HL-60 (cell line): Measurements from ENCODE around the gene RGS7.

Experiments
- GABPA ChIP-seq: IDR thresholded peaks from 2 replicates; pipeline ENCODE4 v1.6.1; 2012; ENCODE audit warnings: low read depth
- POLR2AphosphoS5 ChIP-seq: IDR thresholded peaks from 2 replicates; pipeline ENCODE4 v1.6.1; 2012; ENCODE audit warnings: low read depth
- TF ChIP-seq, protein P1 (sequence below): IDR thresholded peaks from one replicate; pipeline ENCODE4 v1.5.1; 2011; ENCODE audit warnings: low read length, control low read depth, inconsistent platforms; ENCODE audit not compliant: insufficient read depth
- TF ChIP-seq, protein P2 (sequence below): IDR thresholded peaks from 2 replicates; pipeline ENCODE4 v1.6.1; 2012; ENCODE audit warnings: low read depth; ENCODE audit not compliant: insufficient replicate concordance

DNA sequence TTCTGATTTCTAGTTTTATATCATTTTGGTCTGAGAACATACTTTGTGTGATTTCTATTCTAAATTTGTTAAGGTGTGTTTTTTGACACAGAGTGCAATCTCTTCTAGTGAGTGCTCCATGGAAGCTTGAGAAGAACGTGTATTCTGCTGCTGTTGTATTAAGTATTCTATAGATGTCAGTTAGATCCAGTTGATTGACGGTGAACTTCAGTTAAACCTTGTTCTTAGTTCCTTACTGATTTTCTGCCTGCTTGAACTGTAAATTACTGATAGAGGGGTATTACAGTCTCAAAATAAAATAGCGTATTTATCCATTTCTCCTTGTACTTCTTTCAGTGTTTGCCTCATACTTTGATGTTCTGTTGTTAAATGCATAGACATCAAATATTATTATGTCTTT lies 497.0 kb downstream of the RGS7 start:
- TF ChIP-seq, protein P1, sequence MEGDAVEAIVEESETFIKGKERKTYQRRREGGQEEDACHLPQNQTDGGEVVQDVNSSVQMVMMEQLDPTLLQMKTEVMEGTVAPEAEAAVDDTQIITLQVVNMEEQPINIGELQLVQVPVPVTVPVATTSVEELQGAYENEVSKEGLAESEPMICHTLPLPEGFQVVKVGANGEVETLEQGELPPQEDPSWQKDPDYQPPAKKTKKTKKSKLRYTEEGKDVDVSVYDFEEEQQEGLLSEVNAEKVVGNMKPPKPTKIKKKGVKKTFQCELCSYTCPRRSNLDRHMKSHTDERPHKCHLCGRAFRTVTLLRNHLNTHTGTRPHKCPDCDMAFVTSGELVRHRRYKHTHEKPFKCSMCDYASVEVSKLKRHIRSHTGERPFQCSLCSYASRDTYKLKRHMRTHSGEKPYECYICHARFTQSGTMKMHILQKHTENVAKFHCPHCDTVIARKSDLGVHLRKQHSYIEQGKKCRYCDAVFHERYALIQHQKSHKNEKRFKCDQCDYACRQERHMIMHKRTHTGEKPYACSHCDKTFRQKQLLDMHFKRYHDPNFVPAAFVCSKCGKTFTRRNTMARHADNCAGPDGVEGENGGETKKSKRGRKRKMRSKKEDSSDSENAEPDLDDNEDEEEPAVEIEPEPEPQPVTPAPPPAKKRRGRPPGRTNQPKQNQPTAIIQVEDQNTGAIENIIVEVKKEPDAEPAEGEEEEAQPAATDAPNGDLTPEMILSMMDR = no peak
- TF ChIP-seq, protein P2, sequence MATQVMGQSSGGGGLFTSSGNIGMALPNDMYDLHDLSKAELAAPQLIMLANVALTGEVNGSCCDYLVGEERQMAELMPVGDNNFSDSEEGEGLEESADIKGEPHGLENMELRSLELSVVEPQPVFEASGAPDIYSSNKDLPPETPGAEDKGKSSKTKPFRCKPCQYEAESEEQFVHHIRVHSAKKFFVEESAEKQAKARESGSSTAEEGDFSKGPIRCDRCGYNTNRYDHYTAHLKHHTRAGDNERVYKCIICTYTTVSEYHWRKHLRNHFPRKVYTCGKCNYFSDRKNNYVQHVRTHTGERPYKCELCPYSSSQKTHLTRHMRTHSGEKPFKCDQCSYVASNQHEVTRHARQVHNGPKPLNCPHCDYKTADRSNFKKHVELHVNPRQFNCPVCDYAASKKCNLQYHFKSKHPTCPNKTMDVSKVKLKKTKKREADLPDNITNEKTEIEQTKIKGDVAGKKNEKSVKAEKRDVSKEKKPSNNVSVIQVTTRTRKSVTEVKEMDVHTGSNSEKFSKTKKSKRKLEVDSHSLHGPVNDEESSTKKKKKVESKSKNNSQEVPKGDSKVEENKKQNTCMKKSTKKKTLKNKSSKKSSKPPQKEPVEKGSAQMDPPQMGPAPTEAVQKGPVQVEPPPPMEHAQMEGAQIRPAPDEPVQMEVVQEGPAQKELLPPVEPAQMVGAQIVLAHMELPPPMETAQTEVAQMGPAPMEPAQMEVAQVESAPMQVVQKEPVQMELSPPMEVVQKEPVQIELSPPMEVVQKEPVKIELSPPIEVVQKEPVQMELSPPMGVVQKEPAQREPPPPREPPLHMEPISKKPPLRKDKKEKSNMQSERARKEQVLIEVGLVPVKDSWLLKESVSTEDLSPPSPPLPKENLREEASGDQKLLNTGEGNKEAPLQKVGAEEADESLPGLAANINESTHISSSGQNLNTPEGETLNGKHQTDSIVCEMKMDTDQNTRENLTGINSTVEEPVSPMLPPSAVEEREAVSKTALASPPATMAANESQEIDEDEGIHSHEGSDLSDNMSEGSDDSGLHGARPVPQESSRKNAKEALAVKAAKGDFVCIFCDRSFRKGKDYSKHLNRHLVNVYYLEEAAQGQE = no peak
- TF ChIP-seq POLR2AphosphoS5 (no peak), GABPA (no peak)
